Activated naive CD4-positive, alpha-beta T cell treated with anti-CD3 and anti-CD28 coated beads, Interleukin-2, amount 10 ng/mL, durations not matched to agents 7 days and 5 days (primary cell): ENCODE measurements around the gene DUOX1.
A peak's percentile ranks its signal among the peaks of the same experiment; 100 is the strongest.

Experiments used
- CTCF ChIA-PET: fragments of 350-600 bp; sonication (Branson Sonifier 250); formaldehyde crosslinking; loops from one replicate; lab custom pipeline; 2021; ENCODE audit warnings: antibody characterized with exemption; lab: Charles Lee
- DNase-seq: peaks from one replicate; pipeline ENCODE4 v3.0.0-alpha.2; 2020
- H3K27ac Mint-ChIP-seq: one replicate; pipeline ENCODE4 v1.8.0; 2021; ENCODE audit warnings: mild to moderate bottlenecking, moderate library complexity, mixed read lengths
- H3K27me3 Mint-ChIP-seq: one replicate; pipeline ENCODE4 v1.8.0; 2021; ENCODE audit warnings: mild to moderate bottlenecking, mixed read lengths
- H3K36me3 Mint-ChIP-seq: one replicate; pipeline ENCODE4 v1.8.0; 2021; ENCODE audit warnings: mixed read lengths
- H3K4me1 Mint-ChIP-seq: one replicate; pipeline ENCODE4 v1.8.0; 2021; ENCODE audit warnings: mixed read lengths
- H3K4me3 Mint-ChIP-seq: one replicate; pipeline ENCODE4 v1.8.0; 2021; ENCODE audit warnings: mild to moderate bottlenecking, moderate library complexity, mixed read lengths
- H3K9me3 Mint-ChIP-seq: one replicate; pipeline ENCODE4 v1.8.0; 2021; ENCODE audit warnings: mixed read lengths

DUOX1 gene

GRCh38 chr15:45149060-45149459 is 19.3 kb downstream of the DUOX1 start:
- no peak overlapping the region for H3K4me3 Mint-ChIP-seq
- DNase-seq: no peak
- H3K36me3 Mint-ChIP-seq: peaks cover 3% of the 10 kb centered on the region

GRCh38 chr15:45150481-45150880 is 20.7 kb downstream of the DUOX1 start:
- Mint-ChIP-seq H3K4me1 (no peaks in the 10 kb centered on the region), H3K4me3 (no peak overlapping the region), H3K27me3 (no peaks in the 10 kb centered on the region), H3K27ac (no peak overlapping the region), H3K9me3 (no peaks in the 10 kb centered on the region), H3K36me3 (peaks cover 3% of the 10 kb centered on the region)
- no peak for DNase-seq
- CTCF ChIA-PET: interaction anchor here (1.2 kb wide), 1 partner anchor 32 kb away, joined by 3 read pairs; no protein-coding TSS in a partner anchor

More at GRCh38 chr15:45149060-45149459, 19.3 kb downstream of the DUOX1 start:
- H3K27ac Mint-ChIP-seq: no peak overlapping the region
- H3K27me3 Mint-ChIP-seq: peaks cover 8% of the 10 kb centered on the region
- no peaks in the 10 kb centered on the region for H3K9me3 Mint-ChIP-seq
- no peaks in the 10 kb centered on the region for H3K4me1 Mint-ChIP-seq
- CTCF ChIA-PET: interaction anchor here (1.2 kb wide), 1 partner anchor 31 kb away, joined by 4 read pairs; no protein-coding TSS in a partner anchor

GRCh38 chr15:45150997-45151396 is 21.2 kb downstream of the DUOX1 start:
- Mint-ChIP-seq H3K27me3 (no peaks in the 10 kb centered on the region), H3K9me3 (no peaks in the 10 kb centered on the region), H3K4me3 (no peak overlapping the region), H3K27ac (no peak overlapping the region), H3K4me1 (no peaks in the 10 kb centered on the region), H3K36me3 (peaks cover 3% of the 10 kb centered on the region)
- no peak for DNase-seq
- CTCF ChIA-PET: interaction anchor here (1.2 kb wide), 1 partner anchor 33 kb away, joined by 3 read pairs; no protein-coding TSS in a partner anchor

GRCh38 chr15:45151998-45152828 is 22.4 kb downstream of the DUOX1 start:
- Mint-ChIP-seq H3K9me3 (no peaks in the 10 kb centered on the region), H3K27ac (no peak overlapping the region), H3K27me3 (no peaks in the 10 kb centered on the region), H3K4me3 (no peak overlapping the region), H3K4me1 (no peaks in the 10 kb centered on the region), H3K36me3 (peaks cover 3% of the 10 kb centered on the region)
- DNase-seq: no peak
- CTCF ChIA-PET: no interaction called here

- H3K4me3 Mint-ChIP-seq: no peak overlapping the region
- no peak overlapping the region for H3K27ac Mint-ChIP-seq
- H3K27me3 Mint-ChIP-seq: no peaks in the 10 kb centered on the region
- no peaks in the 10 kb centered on the region for H3K9me3 Mint-ChIP-seq
- H3K36me3 Mint-ChIP-seq: peaks cover 3% of the 10 kb centered on the region
- CTCF ChIA-PET: no interaction called here
- no peaks in the 10 kb centered on the region for H3K4me1 Mint-ChIP-seq
- no peak for DNase-seq
These were observed 25.9 kb downstream of the DUOX1 start for GRCh38 chr15:45155739-45156138.

- H3K27me3 Mint-ChIP-seq: no peaks in the 10 kb centered on the region
- no peak for DNase-seq
- H3K9me3 Mint-ChIP-seq: no peaks in the 10 kb centered on the region
- H3K4me1 Mint-ChIP-seq: no peaks in the 10 kb centered on the region
- CTCF ChIA-PET: interaction anchor here (1.4 to 1.6 kb wide), 2 partner anchors 30 to 39 kb away, joined by 3 read pairs; no protein-coding TSS in a partner anchor
- no peak overlapping the region for H3K27ac Mint-ChIP-seq
- peaks cover 3% of the 10 kb centered on the region for H3K36me3 Mint-ChIP-seq
- no peak overlapping the region for H3K4me3 Mint-ChIP-seq
These were observed 27.1 kb downstream of the DUOX1 start for GRCh38 chr15:45156744-45157455.

GRCh38 chr15:45157974-45158373 is 28.2 kb downstream of the DUOX1 start:
- Mint-ChIP-seq H3K36me3 (no peaks in the 10 kb centered on the region), H3K4me3 (no peak overlapping the region), H3K9me3 (no peaks in the 10 kb centered on the region), H3K4me1 (peaks cover 1% of the 10 kb centered on the region), H3K27me3 (no peaks in the 10 kb centered on the region), H3K27ac (no peak overlapping the region)
- no peak for DNase-seq
- CTCF ChIA-PET: interaction anchor here (1.3 to 1.4 kb wide), 3 partner anchors 10 to 47 kb away, joined by 3 to 5 read pairs (median 3); no protein-coding TSS in a partner anchor

- Mint-ChIP-seq H3K9me3 (no peaks in the 10 kb centered on the region), H3K36me3 (no peaks in the 10 kb centered on the region), H3K4me3 (no peak overlapping the region), H3K4me1 (peaks cover 18% of the 10 kb centered on the region), H3K27me3 (no peaks in the 10 kb centered on the region), H3K27ac (no peak overlapping the region)
- CTCF ChIA-PET: interaction anchor here (1.3 to 11.0 kb wide), 3 partner anchors 41 to 241 kb away, joined by 3 to 151 read pairs (median 12); a partner anchor contains a TSS
- DNase-seq: no peak
These were observed 31.9 kb downstream of the DUOX1 start for GRCh38 chr15:45161666-45162065.

- Mint-ChIP-seq H3K9me3 (no peaks in the 10 kb centered on the region), H3K36me3 (no peaks in the 10 kb centered on the region), H3K27ac (no peak overlapping the region), H3K27me3 (no peaks in the 10 kb centered on the region), H3K4me1 (peaks cover 21% of the 10 kb centered on the region), H3K4me3 (no peak overlapping the region)
- CTCF ChIA-PET: interaction anchor here (0.5 to 11.0 kb wide), 25 partner anchors 8 to 294 kb away, joined by 3 to 151 read pairs (median 4); a partner anchor contains a TSS
- peak; percentile 81 for DNase-seq
These were observed 33.1 kb downstream of the DUOX1 start for GRCh38 chr15:45162771-45163507.

GRCh38 chr15:45163508-45163856 is 33.7 kb downstream of the DUOX1 start:
- Mint-ChIP-seq H3K36me3 (no peaks in the 10 kb centered on the region), H3K4me1 (peaks cover 21% of the 10 kb centered on the region), H3K9me3 (no peaks in the 10 kb centered on the region), H3K27ac (no peak overlapping the region), H3K4me3 (no peak overlapping the region), H3K27me3 (no peaks in the 10 kb centered on the region)
- CTCF ChIA-PET: interaction anchor here (0.5 to 11.0 kb wide), 25 partner anchors 8 to 294 kb away, joined by 3 to 151 read pairs (median 4); a partner anchor contains a TSS
- no peak for DNase-seq

- Mint-ChIP-seq H3K36me3 (no peaks in the 10 kb centered on the region), H3K27ac (peak overlapping the region; percentile 16), H3K9me3 (no peaks in the 10 kb centered on the region), H3K4me1 (peaks cover 21% of the 10 kb centered on the region), H3K4me3 (peak overlapping the region; percentile 74), H3K27me3 (no peaks in the 10 kb centered on the region)
- CTCF ChIA-PET: interaction anchor here (1.1 to 11.0 kb wide), 6 partner anchors 38 to 292 kb away, joined by 3 to 151 read pairs (median 13); no protein-coding TSS in a partner anchor
- DNase-seq: no peak
These were observed 35.1 kb downstream of the DUOX1 start for GRCh38 chr15:45164914-45165313.

GRCh38 chr15:45165536-45165935 is 35.7 kb downstream of the DUOX1 start:
- H3K27ac Mint-ChIP-seq: peak overlapping the region; percentile 83
- peak overlapping the region; percentile 74 for H3K4me3 Mint-ChIP-seq
- no peaks in the 10 kb centered on the region for H3K27me3 Mint-ChIP-seq
- no peaks in the 10 kb centered on the region for H3K36me3 Mint-ChIP-seq
- DNase-seq: no peak
- H3K9me3 Mint-ChIP-seq: no peaks in the 10 kb centered on the region
- CTCF ChIA-PET: interaction anchor here (1.1 to 11.0 kb wide), 2 partner anchors 38 to 47 kb away, joined by 3 to 151 read pairs; no protein-coding TSS in a partner anchor
- peaks cover 21% of the 10 kb centered on the region for H3K4me1 Mint-ChIP-seq

- Mint-ChIP-seq H3K4me3 (peak overlapping the region; percentile 70), H3K36me3 (no peaks in the 10 kb centered on the region), H3K27ac (peak overlapping the region; percentile 80), H3K4me1 (peaks cover 21% of the 10 kb centered on the region), H3K27me3 (no peaks in the 10 kb centered on the region), H3K9me3 (no peaks in the 10 kb centered on the region)
- peak; percentile 86 for DNase-seq
- CTCF ChIA-PET: interaction anchor here (0.9 to 11.0 kb wide), 8 partner anchors 9 to 49 kb away, joined by 3 to 151 read pairs (median 6); partner anchors contain the start of gene SHF
These were observed 37.2 kb downstream of the DUOX1 start for GRCh38 chr15:45166834-45167630.
